PC-9 (cell line): ENCODE measurements around the gene RAB31. TPM values are rescaled to one million over a fixed set of nuclear protein-coding genes. Genes with fewer than 3 reads are reported as not detected.
"Not testable (repeated sequence)": the region's sequence is repeated elsewhere in the genome, so short reads cannot be mapped to it uniquely, and the experiment has no call there.

ENCODE experiments used
- BruUV-seq: library from RNA; stranded (reverse); fragments of 400-500 nt; replicated peaks from 2 replicates; lab custom pipeline; 2021; lab: Mats Ljungman, UMichigan
- CTCF ChIA-PET: fragments of 300-600 bp; sonication (Branson Sonifier 250); formaldehyde crosslinking; loops from one replicate; lab custom pipeline; 2022; ENCODE audit warnings: antibody characterized with exemption; lab: Charles Lee
- POLR2A ChIA-PET: fragments of 300-600 bp; sonication (Branson Sonifier 250); formaldehyde crosslinking; loops from one replicate; lab custom pipeline; 2022; ENCODE audit warnings: antibody characterized with exemption; ENCODE audit not compliant: unreplicated experiment; lab: Charles Lee
- DNase-seq, 2 experiments: peaks; one replicate each; pipeline versions ENCODE4 v3.0.0 to v3.0.0-alpha.2; 2015 to 2022; ENCODE audit warnings: mixed read lengths in 1 of 2
- H2AFZ ChIP-seq: fragments of 200-600 bp; sonication (generic); 2 replicates; pipeline ENCODE4 v1.8.1; 2017; ENCODE audit warnings: antibody characterized with exemption
- H3F3A ChIP-seq: fragments of 200-600 bp; sonication (generic); 2 replicates; pipeline ENCODE4 v1.8.1; 2017; ENCODE audit warnings: antibody characterized with exemption, mild to moderate bottlenecking, low read depth; ENCODE audit not compliant: insufficient read depth
- H3K27ac ChIP-seq: fragments of 200-600 bp; sonication (generic); 2 replicates; pipeline ENCODE4 v1.6.1; 2016; ENCODE audit warnings: mixed run types
- H3K27me3 ChIP-seq: fragments of 200-600 bp; sonication (generic); 2 replicates; pipeline ENCODE4 v1.6.1; 2016; ENCODE audit warnings: low read depth, mixed run types; ENCODE audit not compliant: insufficient read depth
- H3K36me3 ChIP-seq: fragments of 200-600 bp; sonication (generic); 2 replicates; pipeline ENCODE4 v1.6.1; 2016; ENCODE audit warnings: low read depth, mixed run types
- H3K4me1 ChIP-seq: fragments of 200-600 bp; sonication (generic); replicated peaks from 2 replicates; pipeline ENCODE4 v1.6.1; 2016; ENCODE audit warnings: mixed run types; ENCODE audit not compliant: insufficient read depth
- H3K4me2 ChIP-seq: fragments of 200-600 bp; sonication (generic); 2 replicates; pipeline ENCODE4 v1.6.1; 2017; ENCODE audit warnings: mixed run types
- H3K4me3 ChIP-seq: fragments of 200-600 bp; sonication (generic); 2 replicates; pipeline ENCODE4 v1.6.1; 2016; ENCODE audit warnings: mixed run types
- H3K79me2 ChIP-seq: fragments of 200-600 bp; sonication (generic); 2 replicates; pipeline ENCODE4 v1.6.1; 2017; ENCODE audit warnings: low read depth, mixed run types
- H3K9me2 ChIP-seq: fragments of 200-600 bp; sonication (generic); 2 replicates; pipeline ENCODE4 v1.8.1; 2017; ENCODE audit warnings: mild to moderate bottlenecking; ENCODE audit not compliant: insufficient read depth
- H3K9me3 ChIP-seq: fragments of 200-600 bp; sonication (generic); 2 replicates; pipeline ENCODE4 v1.8.1; 2016; ENCODE audit warnings: low read depth; ENCODE audit not compliant: insufficient read depth
- H4K20me1 ChIP-seq: fragments of 200-600 bp; sonication (generic); 2 replicates; pipeline ENCODE4 v1.8.1; 2017; ENCODE audit not compliant: insufficient read depth
- CTCF ChIP-seq: fragments of 200-600 bp; sonication (generic); conservative IDR thresholded peaks from 2 replicates; pipeline ENCODE4 v1.6.1; 2017; ENCODE audit warnings: mixed run types, antibody characterized with exemption, mild to moderate bottlenecking, moderate library complexity
- EZH2 ChIP-seq: fragments of 200-600 bp; sonication (generic); IDR thresholded peaks from 2 replicates; pipeline ENCODE4 v1.8.0; 2017; ENCODE audit warnings: antibody characterized with exemption, low read depth
- intact Hi-C: fragments of 100-400 bp; cut with micrococcal nuclease; formaldehyde crosslinking; loops from one replicate; pipeline ENCODE4 v1.10.0; 2022; ENCODE audit not compliant: unreplicated experiment
- total RNA-seq: library from RNA; stranded (reverse); gene quantifications from 2 replicates; pipeline ENCODE4 v1.2.3, GENCODE V29; 2021

RAB31 gene
- total RNA-seq, 1 experiment from 2014 or later = 51.0 TPM

GRCh38 chr18:9897129-9897528 lies 189.0 kb downstream of the RAB31 start:
- no peaks in the 10 kb centered on the region for H3K79me2 ChIP-seq
- no peak overlapping the region for H2AFZ ChIP-seq
- peaks cover 25% of the 10 kb centered on the region for H3K4me1 ChIP-seq
- H4K20me1 ChIP-seq = no peaks in the 10 kb centered on the region
- H3K36me3 ChIP-seq = no peaks in the 10 kb centered on the region
- ChIA-PET CTCF (no interaction called here), POLR2A (no interaction called here)
- H3K9me3 ChIP-seq = no peaks in the 10 kb centered on the region
- no TSS peak for BruUV-seq
- intact Hi-C loops = loop anchor here (5.0 kb wide), 1 partner anchor 155 kb away; no protein-coding TSS in a partner anchor
- H3F3A ChIP-seq = peaks cover 19% of the 10 kb centered on the region
- no peak overlapping the region for H3K27ac ChIP-seq
- H3K9me2 ChIP-seq = no peaks in the 10 kb centered on the region
- H3K4me2 ChIP-seq = no peak overlapping the region
- no peak for DNase-seq
- no peaks in the 10 kb centered on the region for H3K27me3 ChIP-seq
- TF ChIP-seq CTCF = no peak
- H3K4me3 ChIP-seq = no peak overlapping the region

DNA sequence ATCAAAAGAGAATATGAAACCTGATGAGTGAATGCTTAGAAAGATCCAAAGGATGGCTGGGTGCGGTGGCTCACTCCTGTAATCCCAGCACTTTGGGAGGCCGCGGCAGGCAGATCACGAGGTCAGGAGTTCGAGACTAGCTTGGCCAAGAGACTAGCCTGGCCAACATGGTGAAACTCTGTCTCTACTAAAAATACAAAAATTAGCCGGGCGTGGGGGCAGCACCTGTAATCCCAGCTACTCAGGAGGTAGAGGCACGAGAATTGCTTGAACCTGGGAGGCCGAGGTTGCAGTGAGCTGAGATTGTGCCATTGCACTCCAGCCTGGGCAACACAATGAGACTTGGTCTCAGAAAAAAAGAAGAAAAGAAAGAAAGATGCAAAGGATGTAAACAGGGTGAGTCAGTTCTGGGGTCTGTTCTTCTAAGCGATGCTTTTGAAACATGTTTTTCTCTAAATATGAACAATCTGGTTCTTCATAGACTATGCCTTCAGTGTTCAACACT lies 189.7 kb downstream of the RAB31 start:
- CTCF ChIA-PET, H3K79me2 ChIP-seq, H4K20me1 ChIP-seq, H3K27ac ChIP-seq, H3K36me3 ChIP-seq, H3K9me2 ChIP-seq, BruUV-seq, H3K4me3 ChIP-seq, H3K9me3 ChIP-seq, H3K27me3 ChIP-seq, DNase-seq, H2AFZ ChIP-seq: not testable (repeated sequence)
- intact Hi-C loops = loop anchor here (5.0 kb wide), 1 partner anchor 156 kb away; no protein-coding TSS in a partner anchor
- Histone ChIP-seq H3F3A (peaks cover 15% of the 10 kb centered on the region), H3K4me2 (peak overlapping the region; percentile 63; the same call in 1 of the 2 replicates), H3K4me1 (peaks cover 25% of the 10 kb centered on the region)
- POLR2A ChIA-PET = interaction anchor here (0.6 to 1.7 kb wide), 3 partner anchors 21 to 1656 kb away, joined by 3 to 33 read pairs (median 4); no protein-coding TSS in a partner anchor

DNA sequence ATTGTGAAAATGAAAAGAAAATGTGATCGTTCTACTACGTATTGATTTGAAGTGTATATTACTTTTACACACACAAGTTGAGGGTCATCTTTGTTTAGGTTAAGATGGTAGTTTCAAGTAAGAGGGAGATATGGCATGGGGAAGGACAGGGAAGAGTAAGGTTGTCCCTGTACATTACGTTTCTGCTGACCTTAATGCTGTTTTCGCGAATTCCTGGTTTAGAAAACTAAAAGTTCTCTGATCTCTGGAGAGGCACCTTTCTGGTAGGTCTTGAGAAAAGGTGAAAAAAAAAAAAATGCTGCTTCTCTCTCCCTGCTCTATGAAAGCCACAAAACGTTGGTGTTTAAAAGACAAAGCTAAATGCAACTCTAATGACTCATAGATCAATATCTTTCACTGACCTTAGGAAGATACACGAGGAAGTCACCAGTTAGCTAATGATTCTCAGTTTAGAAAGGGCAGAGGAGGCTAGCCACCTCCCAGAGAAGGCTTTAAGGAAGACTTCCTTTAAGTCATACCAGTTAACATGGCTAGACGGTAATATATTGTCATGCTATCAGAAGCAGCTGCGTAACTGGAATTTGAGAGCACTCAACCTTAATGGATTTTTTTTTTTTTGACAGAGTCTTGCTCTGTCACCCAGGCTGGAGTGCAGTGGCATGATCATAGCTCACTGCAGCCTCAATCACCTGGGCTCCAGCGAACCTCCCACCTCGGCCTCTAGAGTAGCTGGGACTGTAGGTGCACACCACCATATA lies 190.9 kb downstream of the RAB31 start:
- TF ChIP-seq EZH2 = no peak
- no peak for TF ChIP-seq CTCF
- ChIA-PET CTCF (interaction anchor here (0.6 to 0.7 kb wide), 4 partner anchors 225 to 879 kb away, joined by 3 to 5 read pairs (median 4); no protein-coding TSS in a partner anchor), POLR2A (interaction anchor here (0.5 to 1.7 kb wide), 12 partner anchors 9 to 761 kb away, joined by 3 to 33 read pairs (median 7); partner anchors contain the start of gene VAPA)
- Histone ChIP-seq H3K36me3 (no peaks in the 10 kb centered on the region), H4K20me1 (no peaks in the 10 kb centered on the region), H3K9me3 (no peaks in the 10 kb centered on the region), H3F3A (peaks cover 15% of the 10 kb centered on the region), H3K4me1 (peaks cover 25% of the 10 kb centered on the region), H3K27ac (peak overlapping the region; percentile 73), H3K9me2 (no peaks in the 10 kb centered on the region), H3K4me2 (peak overlapping the region; percentile 63), H3K4me3 (no peak overlapping the region), H2AFZ (peak overlapping the region; percentile 61; the same call in 1 of the 2 replicates), H3K27me3 (no peaks in the 10 kb centered on the region), H3K79me2 (no peaks in the 10 kb centered on the region)
- intact Hi-C loops = loop anchor here (1.0 to 5.0 kb wide), 3 partner anchors 22 to 157 kb away; no protein-coding TSS in a partner anchor
- BruUV-seq = no TSS peak
- DNase-seq = peak; percentile 56 to 99

DNA sequence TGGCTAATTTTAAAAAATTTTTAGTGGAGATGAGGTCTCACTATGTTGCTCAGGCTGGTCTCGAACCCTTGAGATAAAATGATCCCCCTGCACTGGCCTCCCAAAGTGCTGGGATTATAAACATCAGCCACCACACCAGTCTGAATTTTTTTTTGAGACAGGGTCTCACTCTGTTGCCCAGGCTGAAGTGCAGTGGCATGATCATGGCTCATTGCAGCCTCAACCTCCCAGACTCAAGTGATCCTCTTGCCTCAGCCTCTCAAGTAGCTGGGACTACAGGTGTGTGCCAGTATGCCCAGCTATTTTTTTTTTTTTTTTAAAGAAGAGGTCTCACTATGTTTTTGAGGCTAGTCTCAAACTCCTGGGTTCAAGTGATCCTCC lies 191.4 kb downstream of the RAB31 start:
- not testable (repeated sequence) for H3K36me3 ChIP-seq, H3K4me3 ChIP-seq, H3K9me3 ChIP-seq, H3K79me2 ChIP-seq, DNase-seq, H2AFZ ChIP-seq, H3K27me3 ChIP-seq, H4K20me1 ChIP-seq, H3K9me2 ChIP-seq
- H3K4me1 ChIP-seq = peaks cover 25% of the 10 kb centered on the region
- peak overlapping the region; percentile 63 for H3K4me2 ChIP-seq
- POLR2A ChIA-PET = interaction anchor here (0.5 to 1.7 kb wide), 7 partner anchors 10 to 225 kb away, joined by 3 to 33 read pairs (median 10); partner anchors contain the start of gene VAPA
- H3F3A ChIP-seq = peaks cover 15% of the 10 kb centered on the region
- H3K27ac ChIP-seq = peak overlapping the region; percentile 73
- CTCF ChIA-PET = interaction anchor here (0.7 kb wide), 3 partner anchors 227 to 880 kb away, joined by 3 to 5 read pairs (median 4); no protein-coding TSS in a partner anchor
- intact Hi-C loops = loop anchor here (1.0 to 5.0 kb wide), 3 partner anchors 22 to 157 kb away; no protein-coding TSS in a partner anchor
- BruUV-seq = TSS peak; percentile 47
